Stimulated activated naive CD4-positive, alpha-beta T cell treated with Interleukin-2 at 50 U/mL for 16 hours (primary cell): Measurements from ENCODE around the gene SIPA1L2.

Source experiments
- DNase-seq: peaks from one replicate; lab custom pipeline; 2025; lab: John Stamatoyannopoulos, UW

SIPA1L2 gene

GRCh38 chr1:232589111-232589811 is 40.7 kb downstream of the SIPA1L2 start:
- DNase-seq, result no peak

- DNase-seq, result peak; percentile 3
These were observed 42.6 kb downstream of the SIPA1L2 start for GRCh38 chr1:232587141-232588008.

GRCh38 chr1:232586679-232587078 is 43.3 kb downstream of the SIPA1L2 start:
- DNase-seq, result no peak

GRCh38 chr1:232585486-232585885 is 44.4 kb downstream of the SIPA1L2 start:
- DNase-seq, result no peak

GRCh38 chr1:232581932-232582331 is 48.0 kb downstream of the SIPA1L2 start:
- DNase-seq, result no peak
